Activated T-helper 2 cell treated with anti-CD3 and anti-CD28 coated beads, Interferon-gamma antibody, Interleukin-2, Interleukin-4, amounts not matched to agents 10 μg/mL and 5 μg/mL and 100 μg/mL, durations not matched to agents 14 hours and 24 hours and 36 hours (primary cell): ENCODE results near the gene APOH. TPM values are rescaled to one million over a fixed set of nuclear protein-coding genes. Genes with fewer than 3 reads are reported as not detected.
A peak's percentile ranks its signal among the peaks of the same experiment; 100 is the strongest.

ENCODE experiments used
- DNase-seq: peaks from one replicate; pipeline ENCODE4 v3.0.0; 2021; ENCODE audit warnings: low spot score
- H3K27ac Mint-ChIP-seq: one replicate; pipeline ENCODE4 v1.8.0; 2021; ENCODE audit warnings: mixed read lengths
- H3K27me3 Mint-ChIP-seq: one replicate; pipeline ENCODE4 v1.8.0; 2021; ENCODE audit warnings: low read depth, mixed read lengths
- H3K36me3 Mint-ChIP-seq: one replicate; pipeline ENCODE4 v1.8.0; 2021; ENCODE audit warnings: low read depth, mixed read lengths
- H3K4me1 Mint-ChIP-seq: one replicate; pipeline ENCODE4 v1.8.0; 2021; ENCODE audit warnings: low read depth, mixed read lengths
- H3K4me3 Mint-ChIP-seq: one replicate; pipeline ENCODE4 v1.8.0; 2021; ENCODE audit warnings: low read depth, mild to moderate bottlenecking, moderate library complexity, mixed read lengths
- H3K9me3 Mint-ChIP-seq: one replicate; pipeline ENCODE4 v1.8.0; 2021; ENCODE audit warnings: mixed read lengths
- intact Hi-C: fragments of 100-400 bp; cut with micrococcal nuclease; formaldehyde crosslinking; loops from one replicate; pipeline ENCODE4 v1.15.1; 2023
- total RNA-seq: library from RNA; stranded (reverse); gene quantifications from 2 replicates; pipeline ENCODE4 v1.2.3, GENCODE V29; 2022

The APOH gene
- total RNA-seq, 1 donor from 2014 or later: not detected

GRCh38 chr17:66203274-66204015 lies 25.8 kb downstream of the APOH start:
- Mint-ChIP-seq H3K4me3 (no peak overlapping the region), H3K4me1 (peaks cover 12% of the 10 kb centered on the region), H3K27ac (no peak overlapping the region), H3K27me3 (peaks cover 2% of the 10 kb centered on the region), H3K36me3 (no peaks in the 10 kb centered on the region), H3K9me3 (no peaks in the 10 kb centered on the region)
- intact Hi-C loops: loop anchor here (5.0 to 10.0 kb wide), 2 partner anchors 341 to 364 kb away; no protein-coding TSS in a partner anchor
- DNase-seq: no peak

- Mint-ChIP-seq H3K4me3 (no peak overlapping the region), H3K36me3 (no peaks in the 10 kb centered on the region), H3K27me3 (peaks cover 2% of the 10 kb centered on the region), H3K4me1 (peaks cover 12% of the 10 kb centered on the region), H3K27ac (no peak overlapping the region), H3K9me3 (no peaks in the 10 kb centered on the region)
- intact Hi-C loops: loop anchor here (2.0 to 10.0 kb wide), 3 partner anchors 344 to 706 kb away; no protein-coding TSS in a partner anchor
- peak; percentile 25 for DNase-seq
These were observed 28.5 kb downstream of the APOH start for GRCh38 chr17:66200685-66201092.

- Mint-ChIP-seq H3K4me3 (no peak overlapping the region), H3K4me1 (peaks cover 12% of the 10 kb centered on the region), H3K36me3 (no peaks in the 10 kb centered on the region), H3K27ac (no peak overlapping the region), H3K27me3 (peaks cover 2% of the 10 kb centered on the region), H3K9me3 (no peaks in the 10 kb centered on the region)
- no peak for DNase-seq
- intact Hi-C loops: no loop called here
These were observed 31.0 kb downstream of the APOH start for GRCh38 chr17:66198242-66198641.

- Mint-ChIP-seq H3K4me3 (peak overlapping the region; percentile 68), H3K4me1 (peaks cover 14% of the 10 kb centered on the region), H3K27me3 (peaks cover 4% of the 10 kb centered on the region), H3K27ac (peak overlapping the region; percentile 46), H3K36me3 (no peaks in the 10 kb centered on the region), H3K9me3 (no peaks in the 10 kb centered on the region)
- no peak for DNase-seq
- intact Hi-C loops: no loop called here
These were observed 36.9 kb downstream of the APOH start for GRCh38 chr17:66192378-66192687.

GRCh38 chr17:66191593-66192377 lies 37.4 kb downstream of the APOH start, which contains the start of gene CEP112:
Gene CEP112, minus strand, starts transcription at chr17:66192133.
- Mint-ChIP-seq H3K36me3 (no peaks in the 10 kb centered on the region), H3K4me1 (peaks cover 14% of the 10 kb centered on the region), H3K4me3 (peak within 1 kb of the TSS; percentile 77), H3K9me3 (no peaks in the 10 kb centered on the region), H3K27me3 (peaks cover 4% of the 10 kb centered on the region), H3K27ac (peak within 1 kb of the TSS; percentile 46)
- DNase-seq: peak; percentile 81
- intact Hi-C loops: no loop called here

GRCh38 chr17:66190738-66191592 lies 38.2 kb downstream of the APOH start:
- intact Hi-C loops: no loop called here

GRCh38 chr17:66187718-66188117 lies 41.5 kb downstream of the APOH start:
- Mint-ChIP-seq H3K36me3 (no peaks in the 10 kb centered on the region), H3K27me3 (peaks cover 4% of the 10 kb centered on the region), H3K4me1 (peaks cover 14% of the 10 kb centered on the region), H3K4me3 (no peak overlapping the region), H3K9me3 (peaks cover 4% of the 10 kb centered on the region), H3K27ac (no peak overlapping the region)
- no peak for DNase-seq
- intact Hi-C loops: no loop called here

More at GRCh38 chr17:66190738-66191592, 38.2 kb downstream of the APOH start:
- Mint-ChIP-seq H3K9me3 (no peaks in the 10 kb centered on the region), H3K27ac (no peak overlapping the region), H3K27me3 (peaks cover 4% of the 10 kb centered on the region), H3K4me3 (peak overlapping the region; percentile 77), H3K36me3 (no peaks in the 10 kb centered on the region), H3K4me1 (peaks cover 14% of the 10 kb centered on the region)
- DNase-seq: no peak

GRCh38 chr17:66185862-66186261 lies 43.4 kb downstream of the APOH start:
- Mint-ChIP-seq H3K27ac (no peak overlapping the region), H3K36me3 (no peaks in the 10 kb centered on the region), H3K9me3 (peaks cover 4% of the 10 kb centered on the region), H3K4me1 (peaks cover 3% of the 10 kb centered on the region), H3K4me3 (no peak overlapping the region), H3K27me3 (no peaks in the 10 kb centered on the region)
- DNase-seq: no peak
- intact Hi-C loops: no loop called here

- DNase-seq: no peak
- no peaks in the 10 kb centered on the region for H3K4me1 Mint-ChIP-seq
These were observed 44.8 kb downstream of the APOH start for GRCh38 chr17:66184392-66184791.

GRCh38 chr17:66183529-66183928 lies 45.7 kb downstream of the APOH start:
- peaks cover 8% of the 10 kb centered on the region for H3K27me3 Mint-ChIP-seq
- H3K4me3 Mint-ChIP-seq: no peak overlapping the region
- no peak overlapping the region for H3K27ac Mint-ChIP-seq
- DNase-seq: no peak
- intact Hi-C loops: no loop called here
- H3K9me3 Mint-ChIP-seq: peaks cover 4% of the 10 kb centered on the region
- no peaks in the 10 kb centered on the region for H3K4me1 Mint-ChIP-seq
- H3K36me3 Mint-ChIP-seq: no peaks in the 10 kb centered on the region

More at GRCh38 chr17:66184392-66184791, 44.8 kb downstream of the APOH start:
- Mint-ChIP-seq H3K27me3 (peaks cover 3% of the 10 kb centered on the region), H3K4me3 (no peak overlapping the region), H3K27ac (no peak overlapping the region), H3K36me3 (no peaks in the 10 kb centered on the region), H3K9me3 (peaks cover 4% of the 10 kb centered on the region)
- intact Hi-C loops: no loop called here

- Mint-ChIP-seq H3K27ac (no peak overlapping the region), H3K27me3 (peaks cover 13% of the 10 kb centered on the region), H3K9me3 (no peaks in the 10 kb centered on the region), H3K4me1 (no peaks in the 10 kb centered on the region), H3K36me3 (no peaks in the 10 kb centered on the region), H3K4me3 (no peak overlapping the region)
- DNase-seq: no peak
- intact Hi-C loops: no loop called here
These were observed 50.6 kb downstream of the APOH start for GRCh38 chr17:66178642-66179041.

- no peak for DNase-seq
- Mint-ChIP-seq H3K27ac (no peak overlapping the region), H3K4me3 (no peak overlapping the region), H3K9me3 (no peaks in the 10 kb centered on the region), H3K27me3 (peaks cover 17% of the 10 kb centered on the region), H3K4me1 (no peaks in the 10 kb centered on the region), H3K36me3 (no peaks in the 10 kb centered on the region)
- intact Hi-C loops: no loop called here
These were observed 52.2 kb downstream of the APOH start for GRCh38 chr17:66177048-66177447.
